Right lobe of liver (tissue), 6 donors: ENCODE results near the gene DNLZ. TPM values are rescaled to one million over a fixed set of nuclear protein-coding genes. Genes with fewer than 3 reads are reported as not detected.

Source experiments
- ATAC-seq, 4 donors: fragments of 200-7000 bp; cut with Tn5 transposase; one replicate each; pipeline ENCODE4 v1.9.1; 2020; ENCODE audit warnings: mild to moderate bottlenecking in 4 of 4, moderate library complexity in 4 of 4
- DNase-seq, 3 donors: peaks; one replicate each; pipeline ENCODE4 v3.0.0-alpha.2; 2020
- H3K27ac ChIP-seq, 3 donors: fragments of 200-600 bp; one replicate each; pipeline ENCODE4 v1.8.0; 2022
- H3K27me3 ChIP-seq, 2 donors: fragments of 200-600 bp; one replicate each; pipeline ENCODE4 v1.8.0; 2022
- H3K36me3 ChIP-seq, 4 donors: fragments of 200-600 bp; sonication (generic) in 1 of 4; one replicate each; pipeline versions ENCODE4 v1.5.1 to v1.8.0; 2017 to 2022; ENCODE audit warnings: control low read depth in 1 of 4
- H3K4me1 ChIP-seq, 4 donors: fragments of 200-600 bp; sonication (generic) in 1 of 4; one replicate each; pipeline versions ENCODE4 v1.5.1 to v1.8.0; 2017 to 2022; ENCODE audit warnings: control low read depth in 1 of 4
- H3K4me3 ChIP-seq, 3 donors: fragments of 200-600 bp; one replicate each; pipeline ENCODE4 v1.8.0; 2022
- H3K9me3 ChIP-seq, 4 donors: fragments of 200-600 bp; sonication (generic) in 1 of 4; one replicate each; pipeline versions ENCODE4 v1.5.1 to v1.8.0; 2017 to 2022; ENCODE audit warnings: control low read depth in 1 of 4
- POLR2A ChIP-seq: fragments of 450-650 bp; IDR thresholded peaks from one replicate; pipeline ENCODE4 v1.6.1; 2017; ENCODE audit warnings: antibody characterized with exemption, mild to moderate bottlenecking
- WGBS: methylation state at CpG from one replicate; pipeline ENCODE4 v1.1.6; 2018; ENCODE audit warnings: low coverage, low lambda C conversion rate; ENCODE audit not compliant: insufficient coverage; ENCODE audit errors: missing lambda C conversion rate; 5-methylcytosine and 5-hydroxymethylcytosine counted together
- intact Hi-C, 2 donors: fragments of 100-400 bp; cut with DNase I; formaldehyde crosslinking; loops; one replicate each; pipeline versions ENCODE4 v1.11.2 to v1.14.1; 2022
- total RNA-seq, 6 experiments: library from RNA; depleted of rRNA in 2 of 6; stranded (reverse); fragments of >200 nt in 2 of 6; fragmentation: NEBNext Ultra II Directional in 3 of 6; extraction: Animal tissue kit (Norgen Biotek cat#: 25700) in 3 of 6; gene quantifications; one replicate each; pipeline versions ENCODE4 v1.1.0 to v1.2.4, GENCODE V29; 2016 to 2023
- TF ChIP-seq, protein P1 (sequence below), 4 donors: fragments of 200-600 bp in 3 of 4; fragments of 450-650 bp in 1 of 4; IDR thresholded peaks; one replicate each; pipeline versions ENCODE4 v1.5.1 to v1.8.0; 2016 to 2022; ENCODE audit warnings: antibody characterized with exemption in 4 of 4, mild to moderate bottlenecking in 2 of 4
- donor health status: DM: no; HTN: yes; CAD: no.
- donor health status: DM: no; HTN: no; CAD: no.
- donor health status: DM: no; HTN: no; CAD: no.
- donor health status: DM: no; HTN: yes; CAD: no.
- donor health status: DM: no; HTN: yes; CAD: no.

Gene DNLZ
- total RNA-seq, 6 experiments from 2014 or later, result 5.0 to 26.0 (median 10.4) TPM

DNA sequence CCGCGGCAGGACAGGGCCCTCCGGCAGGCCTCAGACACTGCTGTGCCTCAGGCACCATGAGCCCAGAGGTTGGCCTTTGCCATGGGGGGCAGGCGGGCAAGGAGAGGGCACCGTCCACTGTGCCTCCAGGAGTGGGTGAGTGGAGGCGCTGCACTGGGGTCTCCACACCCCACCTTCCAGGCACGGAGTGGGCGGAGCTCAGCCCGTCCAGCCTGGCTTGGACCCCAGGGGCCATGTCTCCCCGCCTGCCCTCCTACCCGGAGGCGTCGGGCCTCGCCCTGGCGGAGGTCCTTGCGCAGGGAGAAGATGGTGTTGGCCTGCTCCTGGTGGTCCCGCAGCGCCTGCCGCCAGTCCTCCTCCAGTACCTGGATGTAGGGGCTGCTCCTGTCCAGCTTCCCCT, 6.5 kb upstream of the DNLZ start:
- no peaks in the 10 kb centered on the region for H3K9me3 ChIP-seq
- DNase-seq, result no peak
- intact Hi-C loops, result no loop called here
- no peaks in the 10 kb centered on the region for H3K27me3 ChIP-seq
- no peak for ATAC-seq
- H3K36me3 ChIP-seq, result no peaks in the 10 kb centered on the region
- no CpG with 5 or more reads among the region's 19 CpGs for WGBS
- no peak for TF ChIP-seq POLR2A
- TF ChIP-seq, protein P1, sequence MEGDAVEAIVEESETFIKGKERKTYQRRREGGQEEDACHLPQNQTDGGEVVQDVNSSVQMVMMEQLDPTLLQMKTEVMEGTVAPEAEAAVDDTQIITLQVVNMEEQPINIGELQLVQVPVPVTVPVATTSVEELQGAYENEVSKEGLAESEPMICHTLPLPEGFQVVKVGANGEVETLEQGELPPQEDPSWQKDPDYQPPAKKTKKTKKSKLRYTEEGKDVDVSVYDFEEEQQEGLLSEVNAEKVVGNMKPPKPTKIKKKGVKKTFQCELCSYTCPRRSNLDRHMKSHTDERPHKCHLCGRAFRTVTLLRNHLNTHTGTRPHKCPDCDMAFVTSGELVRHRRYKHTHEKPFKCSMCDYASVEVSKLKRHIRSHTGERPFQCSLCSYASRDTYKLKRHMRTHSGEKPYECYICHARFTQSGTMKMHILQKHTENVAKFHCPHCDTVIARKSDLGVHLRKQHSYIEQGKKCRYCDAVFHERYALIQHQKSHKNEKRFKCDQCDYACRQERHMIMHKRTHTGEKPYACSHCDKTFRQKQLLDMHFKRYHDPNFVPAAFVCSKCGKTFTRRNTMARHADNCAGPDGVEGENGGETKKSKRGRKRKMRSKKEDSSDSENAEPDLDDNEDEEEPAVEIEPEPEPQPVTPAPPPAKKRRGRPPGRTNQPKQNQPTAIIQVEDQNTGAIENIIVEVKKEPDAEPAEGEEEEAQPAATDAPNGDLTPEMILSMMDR (IDR thresholded peaks at IDR 0.05), result no peak
- peaks cover 0 to 14% (median 1%) of the 10 kb centered on the region in 4 donors for H3K4me1 ChIP-seq
- H3K27ac ChIP-seq, result no peak overlapping the region
- H3K4me3 ChIP-seq, result no peak overlapping the region

DNA sequence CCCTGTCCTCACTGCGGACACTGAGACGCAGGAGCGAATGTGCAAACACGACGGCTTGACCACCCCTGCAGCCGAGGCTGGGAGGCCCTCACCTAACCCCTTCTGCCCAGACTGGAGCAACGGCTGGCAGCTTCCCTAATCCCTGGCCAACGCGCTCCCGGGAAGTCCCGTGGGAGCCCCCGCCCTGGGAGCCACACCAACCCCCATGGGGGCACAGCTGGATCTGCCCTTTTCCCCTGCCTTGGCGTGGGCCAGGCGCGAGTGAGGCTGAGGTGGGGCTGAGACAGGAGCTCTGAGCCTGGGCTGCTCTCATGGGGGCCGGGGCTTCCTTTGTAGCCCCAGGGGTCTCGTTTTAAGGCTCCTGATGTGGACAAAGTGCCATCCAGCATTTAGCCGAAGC, 4.6 kb upstream of the DNLZ start:
- Histone ChIP-seq H3K36me3 (no peaks in the 10 kb centered on the region), H3K27ac (no peak overlapping the region), H3K27me3 (no peaks in the 10 kb centered on the region), H3K4me1 (peaks cover 2 to 19% (median 5%) of the 10 kb centered on the region in 4 donors), H3K9me3 (no peaks in the 10 kb centered on the region), H3K4me3 (no peak overlapping the region)
- ATAC-seq (no peak), DNase-seq (no peak)
- no peak for TF ChIP-seq POLR2A
- TF ChIP-seq, protein P1 (IDR thresholded peaks at IDR 0.05), result no peak
- intact Hi-C loops, result no loop called here
- 80% methylated on average over 1 of the region's 18 CpGs for WGBS

GRCh38 chr9:136367296-136368145, 4.0 kb upstream of the DNLZ start:
- Histone ChIP-seq H3K27me3 (no peaks in the 10 kb centered on the region), H3K9me3 (no peaks in the 10 kb centered on the region), H3K4me3 (no peak overlapping the region), H3K27ac (no peak overlapping the region), H3K36me3 (no peaks in the 10 kb centered on the region), H3K4me1 (peaks cover 2 to 12% (median 5%) of the 10 kb centered on the region in 4 donors)
- ATAC-seq (no peak), DNase-seq (no peak)
- intact Hi-C loops, result no loop called here
- TF ChIP-seq, protein P1 (IDR thresholded peaks at IDR 0.05), result no peak
- no peak for TF ChIP-seq POLR2A
- WGBS, result 94% methylated on average over 13 of the region's 45 CpGs

DNA sequence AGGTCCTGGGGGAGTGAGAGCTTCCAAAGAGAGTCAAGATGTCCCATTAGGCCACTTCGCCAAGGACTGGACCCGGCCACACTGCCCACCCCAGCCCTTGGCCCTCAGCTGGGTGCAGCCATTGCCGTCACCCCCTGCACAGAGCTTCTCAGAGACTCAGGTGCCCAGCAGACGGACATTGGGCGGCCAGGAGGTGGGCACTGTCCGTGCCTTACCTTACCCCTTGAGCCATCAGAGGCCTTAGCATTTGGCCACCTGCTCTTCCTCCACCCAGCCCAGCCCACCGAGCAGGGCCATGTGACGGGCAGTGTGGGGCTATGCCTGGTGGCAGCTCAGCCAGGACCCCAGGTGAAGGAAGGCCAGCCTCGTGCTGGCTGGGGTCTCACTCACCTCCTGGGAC, 3.3 kb upstream of the DNLZ start:
- no peak for DNase-seq
- no peaks in the 10 kb centered on the region for H3K9me3 ChIP-seq
- H3K27me3 ChIP-seq, result no peaks in the 10 kb centered on the region
- intact Hi-C loops, result no loop called here
- no peak for TF ChIP-seq POLR2A
- TF ChIP-seq, protein P1 (IDR thresholded peaks at IDR 0.05), result no peak
- H3K4me3 ChIP-seq, result no peak overlapping the region
- no CpG with 5 or more reads among the region's 9 CpGs for WGBS
- no peak overlapping the region for H3K27ac ChIP-seq
- ATAC-seq, result no peak
- H3K4me1 ChIP-seq, result peaks cover 0 to 8% (median 5%) of the 10 kb centered on the region in 4 donors
- no peaks in the 10 kb centered on the region for H3K36me3 ChIP-seq
